ENCODE measurements around the gene RPF1. TPM values are rescaled to one million over a fixed set of nuclear protein-coding genes. Genes with fewer than 3 reads are reported as not detected.

Gene RPF1
- total and polyA plus RNA-seq, 2 of the 8 experiments (the other 6 are each of a cell fraction or from before 2014, with no cell fraction given) = 18.7 to 41.8 TPM

- TF ChIP-seq CHD2 (IDR thresholded peaks at IDR 0.05; ENCODE audit: low read length) (no peak), PHF8 (conservative IDR thresholded peaks at IDR 0.05; ENCODE audit: low read depth, low read length) (no peak), RXRA (IDR thresholded peaks at IDR 0.05; ENCODE audit: insufficient read depth, low read depth, low read length) (no peak)
These were observed 1.6 kb downstream of the RPF1 start (continued) for GRCh38 chr1:84480650-84481049.
